GM06990 (cell line): ENCODE data around the gene EHMT1.
A peak's percentile ranks its signal among the peaks of the same experiment; 100 is the strongest.

Experiments
- DNase-seq: peaks from one replicate; pipeline ENCODE4 v3.0.0-alpha.2; 2011; ENCODE audit not compliant: insufficient read length; ENCODE audit errors: extremely low read depth
- H3K27me3 ChIP-seq: replicated peaks from 2 replicates; pipeline ENCODE4 v1.6.0; 2011; ENCODE audit warnings: low read length; ENCODE audit not compliant: control insufficient read depth, insufficient read depth
- H3K36me3 ChIP-seq: 2 replicates; pipeline ENCODE4 v1.5.1; 2011; ENCODE audit warnings: low read length; ENCODE audit not compliant: control insufficient read depth, insufficient read depth
- H3K4me3 ChIP-seq: replicated peaks from 2 replicates; pipeline ENCODE4 v1.5.1; 2011; ENCODE audit warnings: low read depth, mild to moderate bottlenecking, control low read depth, low read length
- CTCF ChIP-seq: IDR thresholded peaks from 2 replicates; pipeline ENCODE4 v1.5.1; 2011; ENCODE audit warnings: low read length, control low read depth, mild to moderate bottlenecking, inconsistent platforms; ENCODE audit not compliant: insufficient read depth, poor library complexity, severe bottlenecking

The EHMT1 gene

DNA sequence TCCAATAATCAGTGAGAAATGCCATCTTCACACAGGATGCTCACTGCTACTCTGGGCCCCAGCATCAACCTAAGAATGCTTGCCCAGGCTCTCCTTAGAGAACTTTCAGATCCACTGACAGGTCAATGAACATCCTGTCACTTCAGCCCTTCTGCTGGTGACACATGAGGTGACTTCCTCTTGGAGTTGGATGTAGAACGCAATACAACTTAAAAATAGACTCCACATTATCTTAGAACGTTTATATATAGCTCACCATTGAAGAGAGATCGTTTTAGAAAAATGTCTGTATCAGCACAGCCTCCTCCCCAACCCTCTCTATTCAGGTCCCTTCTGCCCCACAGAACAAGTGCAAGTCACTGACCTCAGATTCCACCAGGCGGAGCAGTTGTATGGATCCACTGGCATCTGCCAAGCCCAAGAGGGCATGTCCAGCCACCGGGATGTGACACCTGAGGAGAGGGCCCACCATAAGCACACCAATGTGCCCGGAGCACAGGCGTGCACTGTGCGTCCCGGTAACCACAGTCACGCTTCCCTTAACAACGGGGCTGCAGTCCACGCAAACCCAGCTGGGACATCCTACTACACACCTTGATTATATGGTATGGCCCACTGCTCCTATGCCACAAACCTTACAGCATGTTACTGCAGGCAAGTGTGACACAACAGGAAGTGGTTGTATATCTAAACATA lies 42.9 kb upstream of the EHMT1 start:
- Histone ChIP-seq H3K36me3 (peaks cover 19% of the 10 kb centered on the region), H3K4me3 (peak overlapping the region; percentile 22), H3K27me3 (no peaks in the 10 kb centered on the region)
- DNase-seq: peak; percentile 64
- TF ChIP-seq CTCF: peak; percentile 37

- TF ChIP-seq CTCF: peak; percentile 92
- peak within 1 kb of the TSS; percentile 93 for H3K4me3 ChIP-seq
- DNase-seq: peak; percentile 92
- peaks cover 21% of the 10 kb centered on the region for H3K36me3 ChIP-seq
- no peaks in the 10 kb centered on the region for H3K27me3 ChIP-seq
These were observed 40.1 kb upstream of the EHMT1 start, which contains the start of gene DPH7 for GRCh38 chr9:137578518-137579258. Gene DPH7, minus strand, starts transcription at chr9:137578925. Its CDS starts 148 bp downstream, at chr9:137578777.

- Histone ChIP-seq H3K36me3 (peaks cover 20% of the 10 kb centered on the region), H3K27me3 (no peaks in the 10 kb centered on the region), H3K4me3 (peak overlapping the region; percentile 51)
- DNase-seq: no peak
- TF ChIP-seq CTCF: no peak
These were observed 39.6 kb upstream of the EHMT1 start for GRCh38 chr9:137579259-137579604.

DNA sequence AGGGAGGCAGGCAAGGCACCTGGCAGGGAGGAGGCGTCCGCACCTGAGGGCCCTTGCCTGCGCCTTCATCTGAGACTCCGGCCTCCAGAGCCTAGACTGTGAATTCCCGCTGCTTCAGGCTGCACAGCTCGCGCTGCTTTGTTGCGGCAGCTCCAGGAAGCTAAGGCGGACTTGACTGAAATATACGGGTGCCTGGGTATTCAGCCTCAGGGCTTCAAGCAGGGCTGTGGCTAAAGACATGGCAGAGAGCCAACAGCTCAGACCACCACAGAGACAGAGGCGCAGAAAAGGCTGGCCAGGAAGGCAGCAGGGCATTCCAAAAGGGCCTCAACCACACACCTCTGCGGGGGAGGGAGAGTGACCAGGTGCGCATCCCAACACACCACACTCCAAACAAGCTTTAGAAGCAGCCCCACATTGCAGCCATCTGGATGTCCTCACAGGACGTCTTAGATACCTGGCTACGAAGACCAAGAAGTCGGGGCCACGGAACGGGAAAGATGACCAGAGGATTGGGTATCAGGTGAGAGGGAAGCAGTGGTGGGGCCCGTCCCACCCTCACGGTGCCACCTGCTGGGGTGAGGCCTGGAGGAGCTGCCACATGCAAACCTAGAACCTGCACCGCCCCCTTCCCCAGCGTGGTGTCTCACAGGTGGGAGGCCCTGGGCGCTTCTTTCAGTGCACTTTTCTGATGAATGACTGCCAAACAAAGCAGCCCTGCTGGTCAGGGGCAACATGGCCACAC lies 38.4 kb upstream of the EHMT1 start:
- peaks cover 14% of the 10 kb centered on the region for H3K36me3 ChIP-seq
- no peaks in the 10 kb centered on the region for H3K27me3 ChIP-seq
- no peak overlapping the region for H3K4me3 ChIP-seq
- TF ChIP-seq CTCF: no peak
- DNase-seq: no peak

DNA sequence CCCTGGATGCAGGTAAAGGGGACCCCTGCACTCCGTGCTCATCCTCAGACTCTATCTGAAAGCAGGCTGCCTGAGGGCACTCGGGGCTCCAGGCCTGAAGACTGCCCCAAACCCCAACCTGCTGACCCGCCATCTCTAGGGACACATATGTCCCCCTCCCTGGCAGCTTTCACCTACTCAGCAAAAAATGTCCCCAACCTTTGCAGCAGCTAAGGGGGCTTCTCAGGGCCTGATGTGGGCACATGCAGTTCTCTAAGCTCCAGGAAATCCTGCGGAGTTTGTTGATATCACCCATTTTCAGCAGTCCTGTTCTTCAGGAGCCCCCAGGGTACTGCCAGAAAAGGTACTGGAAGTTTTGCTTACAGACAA lies 37.9 kb upstream of the EHMT1 start:
- Histone ChIP-seq H3K36me3 (peaks cover 17% of the 10 kb centered on the region), H3K27me3 (no peaks in the 10 kb centered on the region), H3K4me3 (no peak overlapping the region)
- DNase-seq: no peak
- TF ChIP-seq CTCF: no peak
